Cardiac muscle cell (in vitro differentiated cells and primary cell): ENCODE results near the gene UBE2I. TPM values are rescaled to one million over a fixed set of nuclear protein-coding genes. Genes with fewer than 3 reads are reported as not detected.

Source experiments
- DNase-seq, 2 donors: peaks; one replicate each; pipeline versions ENCODE4 v3.0.0 to v3.0.0-alpha.2; 2010 to 2017; ENCODE audit warnings: low read depth in 1 of 2, low spot score in 1 of 2
- H3K27ac ChIP-seq: fragments of 200-600 bp; sonication (generic); 2 replicates; pipeline ENCODE4 v1.5.1; 2016
- H3K27me3 ChIP-seq: fragments of 200-600 bp; sonication (generic); 2 replicates; pipeline ENCODE4 v1.6.0; 2016; ENCODE audit warnings: control low read depth
- H3K36me3 ChIP-seq: fragments of 200-600 bp; sonication (generic); 2 replicates; pipeline ENCODE4 v1.5.1; 2016; ENCODE audit warnings: control low read depth
- H3K4me1 ChIP-seq: fragments of 200-600 bp; sonication (generic); 2 replicates; pipeline ENCODE4 v1.8.1; 2017; ENCODE audit warnings: low read depth, mild to moderate bottlenecking, mixed run types
- H3K4me3 ChIP-seq: fragments of 200-600 bp; sonication (generic); 2 replicates; pipeline ENCODE4 v1.5.1; 2016; ENCODE audit warnings: mild to moderate bottlenecking
- H3K9me3 ChIP-seq: fragments of 200-600 bp; sonication (generic); 2 replicates; pipeline ENCODE4 v1.5.1; 2017; ENCODE audit warnings: low read depth, mild to moderate bottlenecking, control low read depth
- CTCF ChIP-seq: IDR thresholded peaks from 2 replicates; pipeline ENCODE4 v1.5.1; 2012; ENCODE audit warnings: low read depth, mild to moderate bottlenecking, low read length
- polyA plus RNA-seq: library from polyadenylated mRNA; unstranded; fragments of >200 nt; fragmentation: Nextera tagmentation; extraction: Ambion mirVana; gene quantifications from 2 replicates; pipeline ENCODE4 v1.2.1, GENCODE V29; 2016
- total RNA-seq: library from RNA; depleted of rRNA; stranded (reverse); fragments of >200 nt; gene quantifications from 2 replicates; pipeline ENCODE4 v1.2.3, GENCODE V29; 2016

Gene UBE2I
- total and polyA plus RNA-seq, 2 experiments from 2014 or later: 75.4 to 157 TPM

- no peak for TF ChIP-seq CTCF
- Histone ChIP-seq H3K27me3 (no peaks in the 10 kb centered on the region), H3K27ac (no peak overlapping the region), H3K36me3 (peaks cover 19% of the 10 kb centered on the region), H3K9me3 (no peaks in the 10 kb centered on the region), H3K4me3 (peak overlapping the region; percentile 100), H3K4me1 (peaks cover 6% of the 10 kb centered on the region)
- no peak for DNase-seq
These were observed 41.8 kb downstream of the UBE2I start for GRCh38 chr16:1351215-1351581.

- Histone ChIP-seq H3K9me3 (no peaks in the 10 kb centered on the region), H3K27ac (peak within 1 kb of the TSS; percentile 8), H3K36me3 (peaks cover 19% of the 10 kb centered on the region), H3K27me3 (no peaks in the 10 kb centered on the region), H3K4me3 (peak within 1 kb of the TSS; percentile 100), H3K4me1 (peaks cover 6% of the 10 kb centered on the region)
- TF ChIP-seq CTCF: no peak
- peak; percentile 90 to 93 for DNase-seq
These were observed 42.3 kb downstream of the UBE2I start, which contains the start of the genes GNPTG and TSR3 for GRCh38 chr16:1351582-1352362. Gene GNPTG (plus strand): TSS chr16:1351931. CDS start chr16:1351966, 35 bp downstream. Gene TSR3 (minus strand): TSS chr16:1351878. CDS start chr16:1351804, 74 bp downstream.

GRCh38 chr16:1354815-1355540 is 45.5 kb downstream of the UBE2I start:
- Histone ChIP-seq H3K27ac (no peak overlapping the region), H3K9me3 (no peaks in the 10 kb centered on the region), H3K36me3 (peaks cover 3% of the 10 kb centered on the region), H3K4me3 (no peak overlapping the region), H3K4me1 (peaks cover 6% of the 10 kb centered on the region), H3K27me3 (no peaks in the 10 kb centered on the region)
- TF ChIP-seq CTCF: no peak
- DNase-seq: no peak

GRCh38 chr16:1355591-1355990 is 46.2 kb downstream of the UBE2I start:
- H3K4me3 ChIP-seq: no peak overlapping the region

More at GRCh38 chr16:1355591-1355990, 46.2 kb downstream of the UBE2I start:
- H3K36me3 ChIP-seq: no peaks in the 10 kb centered on the region
- peaks cover 6% of the 10 kb centered on the region for H3K4me1 ChIP-seq
- no peaks in the 10 kb centered on the region for H3K27me3 ChIP-seq
- H3K27ac ChIP-seq: no peak overlapping the region
- no peaks in the 10 kb centered on the region for H3K9me3 ChIP-seq
- no peak for DNase-seq
- no peak for TF ChIP-seq CTCF
